ENCODE results near the gene FLNC. TPM values are rescaled to one million over a fixed set of nuclear protein-coding genes. Genes with fewer than 3 reads are reported as not detected.
A peak's percentile ranks its signal among the peaks of the same experiment; 100 is the strongest.

The FLNC gene
- total and polyA plus RNA-seq, 2 donors from 2014 or later = 2.8 to 12.2 TPM

GRCh38 chr7:128867842-128868623 is 37.8 kb downstream of the FLNC start:
- Histone ChIP-seq H3K27ac (ENCODE audit: low read depth in 2 of 2, low read length in 2 of 2) (no peak overlapping the region), H3K36me3 (ENCODE audit: control insufficient read depth in 2 of 3, insufficient read depth in 3 of 3, low read length in 3 of 3) (peaks cover 0 to 16% (median 0%) of the 10 kb centered on the region in 3 donors), H3K4me3 (ENCODE audit: low read length in 3 of 3) (no peak overlapping the region), H3K27me3 (ENCODE audit: control insufficient read depth, insufficient read depth, low read length) (no peaks in the 10 kb centered on the region), H3K9ac (ENCODE audit: low read length in 3 of 3) (no peak overlapping the region), H3K4me1 (ENCODE audit: control insufficient read depth in 2 of 3, insufficient read depth in 2 of 3, low read depth in 1 of 3, low read length in 3 of 3) (peaks cover 0 to 13% (median 7%) of the 10 kb centered on the region in 3 donors), H3K9me3 (ENCODE audit: control insufficient read depth in 2 of 3, insufficient read depth in 1 of 3, low read length in 3 of 3) (no peaks in the 10 kb centered on the region)
- no peak for FAIRE-seq
- DNase-seq = peak in 1 of 5 donors; percentile 40
- intact Hi-C loops (cut with DNase I) = no loop called here
- TF ChIP-seq, protein P1, sequence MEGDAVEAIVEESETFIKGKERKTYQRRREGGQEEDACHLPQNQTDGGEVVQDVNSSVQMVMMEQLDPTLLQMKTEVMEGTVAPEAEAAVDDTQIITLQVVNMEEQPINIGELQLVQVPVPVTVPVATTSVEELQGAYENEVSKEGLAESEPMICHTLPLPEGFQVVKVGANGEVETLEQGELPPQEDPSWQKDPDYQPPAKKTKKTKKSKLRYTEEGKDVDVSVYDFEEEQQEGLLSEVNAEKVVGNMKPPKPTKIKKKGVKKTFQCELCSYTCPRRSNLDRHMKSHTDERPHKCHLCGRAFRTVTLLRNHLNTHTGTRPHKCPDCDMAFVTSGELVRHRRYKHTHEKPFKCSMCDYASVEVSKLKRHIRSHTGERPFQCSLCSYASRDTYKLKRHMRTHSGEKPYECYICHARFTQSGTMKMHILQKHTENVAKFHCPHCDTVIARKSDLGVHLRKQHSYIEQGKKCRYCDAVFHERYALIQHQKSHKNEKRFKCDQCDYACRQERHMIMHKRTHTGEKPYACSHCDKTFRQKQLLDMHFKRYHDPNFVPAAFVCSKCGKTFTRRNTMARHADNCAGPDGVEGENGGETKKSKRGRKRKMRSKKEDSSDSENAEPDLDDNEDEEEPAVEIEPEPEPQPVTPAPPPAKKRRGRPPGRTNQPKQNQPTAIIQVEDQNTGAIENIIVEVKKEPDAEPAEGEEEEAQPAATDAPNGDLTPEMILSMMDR (IDR thresholded peaks at IDR 0.05; ENCODE audit: borderline replicate concordance, extremely low read depth, insufficient read depth) = no peak

GRCh38 chr7:128868624-128869137 is 38.5 kb downstream of the FLNC start:
- H3K9ac ChIP-seq (ENCODE audit: low read length in 3 of 3) = peak overlapping the region in 2 of 3 donors; percentile 4 to 19
- H3K4me1 ChIP-seq (ENCODE audit: control insufficient read depth in 2 of 3, insufficient read depth in 2 of 3, low read depth in 1 of 3, low read length in 3 of 3) = peaks cover 0 to 13% (median 5%) of the 10 kb centered on the region in 3 donors
- TF ChIP-seq, protein P1 (IDR thresholded peaks at IDR 0.05; ENCODE audit: borderline replicate concordance, extremely low read depth, insufficient read depth) = no peak
- intact Hi-C loops (cut with DNase I) = no loop called here
- H3K4me3 ChIP-seq (ENCODE audit: low read length in 3 of 3) = peak overlapping the region in 1 of 3 donors; percentile 49
- no peaks in the 10 kb centered on the region for H3K27me3 ChIP-seq (ENCODE audit: control insufficient read depth, insufficient read depth, low read length)
- no peak for FAIRE-seq
- peaks cover 0 to 16% (median 0%) of the 10 kb centered on the region in 3 donors for H3K36me3 ChIP-seq (ENCODE audit: control insufficient read depth in 2 of 3, insufficient read depth in 3 of 3, low read length in 3 of 3)
- no peak overlapping the region for H3K27ac ChIP-seq (ENCODE audit: low read depth in 2 of 2, low read length in 2 of 2)
- no peaks in the 10 kb centered on the region for H3K9me3 ChIP-seq (ENCODE audit: control insufficient read depth in 2 of 3, insufficient read depth in 1 of 3, low read length in 3 of 3)
- DNase-seq = no peak

GRCh38 chr7:128869138-128869943 is 39.1 kb downstream of the FLNC start:
- no peak overlapping the region for H3K27ac ChIP-seq (ENCODE audit: low read depth in 2 of 2, low read length in 2 of 2)

More at GRCh38 chr7:128869138-128869943, 39.1 kb downstream of the FLNC start:
- DNase-seq (peak; percentile 57 to 85 (median 76)), FAIRE-seq (no peak)
- H3K9ac ChIP-seq (ENCODE audit: low read length in 3 of 3) = peak overlapping the region in 2 of 3 donors; percentile 19 to 39
- peaks cover 0 to 16% (median 0%) of the 10 kb centered on the region in 3 donors for H3K36me3 ChIP-seq (ENCODE audit: control insufficient read depth in 2 of 3, insufficient read depth in 3 of 3, low read length in 3 of 3)
- H3K27me3 ChIP-seq (ENCODE audit: control insufficient read depth, insufficient read depth, low read length) = no peaks in the 10 kb centered on the region
- intact Hi-C loops (cut with DNase I) = no loop called here
- TF ChIP-seq, protein P1 (IDR thresholded peaks at IDR 0.05; ENCODE audit: borderline replicate concordance, extremely low read depth, insufficient read depth) = no peak
- H3K9me3 ChIP-seq (ENCODE audit: control insufficient read depth in 2 of 3, insufficient read depth in 1 of 3, low read length in 3 of 3) = no peaks in the 10 kb centered on the region
- H3K4me1 ChIP-seq (ENCODE audit: control insufficient read depth in 2 of 3, insufficient read depth in 2 of 3, low read depth in 1 of 3, low read length in 3 of 3) = peaks cover 0 to 13% (median 4%) of the 10 kb centered on the region in 3 donors
- peak overlapping the region in 1 of 3 donors; percentile 49 for H3K4me3 ChIP-seq (ENCODE audit: low read length in 3 of 3)

Measured in kidney (tissue), 14 donors.